OCI-LY3 (cell line): ENCODE data around the gene WNT9B.

Experiments used
- CTCF ChIP-seq: fragments of 200-600, 300-600 bp; sonication (generic); IDR thresholded peaks from 2 replicates; pipeline ENCODE4 v1.5.1; 2014; ENCODE audit warnings: antibody characterized with exemption, low read length, low read depth
- EZH2phosphoT487 ChIP-seq: fragments of 200-600 bp; shearing (Covaris generic); IDR thresholded peaks from 2 replicates; pipeline ENCODE4 v1.6.1; 2018; ENCODE audit warnings: antibody characterized with exemption, mixed run types, low read depth

- no peak for TF ChIP-seq CTCF
- no peak for TF ChIP-seq EZH2phosphoT487
Measured at GRCh38 chr17:46879101-46879500, 27.7 kb downstream of the WNT9B start.
